Liver (tissue), 9 donors: ENCODE data around the gene TTLL5. TPM values are rescaled to one million over a fixed set of nuclear protein-coding genes. Genes with fewer than 3 reads are reported as not detected.

Experiments used
- DNase-seq: peaks from one replicate; pipeline ENCODE4 v3.0.0-alpha.2; 2017; ENCODE audit warnings: low spot score
- H3K27ac ChIP-seq, 2 donors: one replicate each; pipeline ENCODE4 v1.7.0; 2013; ENCODE audit warnings: inconsistent platforms in 2 of 2, low read length in 2 of 2, control low read depth in 1 of 2, low read depth in 1 of 2, mild to moderate bottlenecking in 1 of 2
- H3K27me3 ChIP-seq, 4 donors: one replicate each; pipeline versions ENCODE4 v1.6.1 to v1.7.0; 2013; ENCODE audit warnings: low read length in 3 of 4, inconsistent platforms in 1 of 4, mild to moderate bottlenecking in 1 of 4, moderate library complexity in 1 of 4; ENCODE audit not compliant: control insufficient read depth in 4 of 4, insufficient read depth in 4 of 4
- H3K36me3 ChIP-seq, 4 donors: one replicate each; pipeline versions ENCODE4 v1.6.1 to v1.7.0; 2013; ENCODE audit warnings: low read length in 3 of 4, mild to moderate bottlenecking in 3 of 4, low read depth in 1 of 4, moderate library complexity in 1 of 4; ENCODE audit not compliant: control insufficient read depth in 4 of 4, insufficient read depth in 3 of 4
- H3K4me1 ChIP-seq, 4 donors: one replicate each; pipeline versions ENCODE4 v1.6.1 to v1.7.0; 2013; ENCODE audit warnings: low read length in 3 of 4, mild to moderate bottlenecking in 3 of 4, moderate library complexity in 1 of 4; ENCODE audit not compliant: control insufficient read depth in 4 of 4, insufficient read depth in 4 of 4
- H3K4me3 ChIP-seq, 3 donors: one replicate each; pipeline versions ENCODE4 v1.6.1 to v1.7.0; 2013; ENCODE audit warnings: low read length in 3 of 3, control low read depth in 1 of 3, low read depth in 1 of 3, mild to moderate bottlenecking in 1 of 3
- H3K9ac ChIP-seq, 2 donors: one replicate each; pipeline ENCODE4 v1.7.0; 2013; ENCODE audit warnings: low read length in 2 of 2, mild to moderate bottlenecking in 2 of 2, moderate library complexity in 2 of 2, control low read depth in 1 of 2, low read depth in 1 of 2
- H3K9me3 ChIP-seq, 4 donors: one replicate each; pipeline versions ENCODE4 v1.6.1 to v1.7.0; 2013; ENCODE audit warnings: low read length in 3 of 4; ENCODE audit not compliant: control insufficient read depth in 4 of 4
- FOXA1 ChIP-seq: IDR thresholded peaks from 2 replicates; pipeline ENCODE4 v1.6.1; 2016; ENCODE audit warnings: antibody characterized with exemption
- GABPA ChIP-seq, 2 donors: IDR thresholded peaks in 1 of 2; conservative IDR thresholded peaks in 1 of 2; 2 replicates each; pipeline ENCODE4 v1.6.1; 2016; ENCODE audit warnings: antibody characterized with exemption in 2 of 2, mild to moderate bottlenecking in 1 of 2, moderate library complexity in 1 of 2
- HNF4A ChIP-seq, 2 donors: conservative IDR thresholded peaks; 2 replicates each; pipeline ENCODE4 v1.6.1; 2016; ENCODE audit warnings: antibody characterized with exemption in 2 of 2, mild to moderate bottlenecking in 2 of 2
- HNF4G ChIP-seq: IDR thresholded peaks from 2 replicates; pipeline ENCODE4 v1.6.1; 2016; ENCODE audit warnings: antibody characterized with exemption
- RAD21 ChIP-seq, 2 donors: IDR thresholded peaks; 2 replicates each; pipeline ENCODE4 v1.6.1; 2016; ENCODE audit warnings: antibody characterized with exemption in 2 of 2, mild to moderate bottlenecking in 2 of 2
- RXRA ChIP-seq, 2 donors: IDR thresholded peaks; 2 replicates each; pipeline ENCODE4 v1.6.1; 2017 to 2018; ENCODE audit warnings: antibody characterized with exemption in 2 of 2, mild to moderate bottlenecking in 1 of 2
- YY1 ChIP-seq: IDR thresholded peaks from 2 replicates; pipeline ENCODE4 v1.6.1; 2016; ENCODE audit warnings: antibody characterized with exemption, mild to moderate bottlenecking
- ZBTB33 ChIP-seq: IDR thresholded peaks from 2 replicates; pipeline ENCODE4 v1.6.1; 2016; ENCODE audit warnings: antibody characterized with exemption
- WGBS: extraction: QIAGEN DNeasy Blood & Tissue Kit; methylation state at CpG from one replicate; pipeline ENCODE4 v1.1.7; 2013; 5-methylcytosine and 5-hydroxymethylcytosine counted together
- polyA plus RNA-seq, 2 donors: library from polyadenylated mRNA; stranded (reverse) in 1 of 2; unstranded in 1 of 2; fragments of 200-250 nt in 1 of 2; fragments of >200 nt in 1 of 2; fragmentation: Nextera tagmentation in 1 of 2; extraction: Ambion mirVana in 1 of 2; gene quantifications; one replicate each; pipeline versions ENCODE4 v1.2.1 to v1.2.3, GENCODE V29; 2013 to 2015
- total RNA-seq, 2 donors: library from RNA; depleted of rRNA; stranded (reverse); fragments of >200 nt; gene quantifications; one replicate each; pipeline ENCODE4 v1.2.3, GENCODE V29; 2014
- donor health status: healthy.
- donor health status: healthy.
- donor health status: healthy.
- donor health status: healthy.
- donor health status: healthy.

Gene TTLL5
- total and polyA plus RNA-seq, 4 donors, result 4.3 to 14.2 (median 9.8) TPM

DNA sequence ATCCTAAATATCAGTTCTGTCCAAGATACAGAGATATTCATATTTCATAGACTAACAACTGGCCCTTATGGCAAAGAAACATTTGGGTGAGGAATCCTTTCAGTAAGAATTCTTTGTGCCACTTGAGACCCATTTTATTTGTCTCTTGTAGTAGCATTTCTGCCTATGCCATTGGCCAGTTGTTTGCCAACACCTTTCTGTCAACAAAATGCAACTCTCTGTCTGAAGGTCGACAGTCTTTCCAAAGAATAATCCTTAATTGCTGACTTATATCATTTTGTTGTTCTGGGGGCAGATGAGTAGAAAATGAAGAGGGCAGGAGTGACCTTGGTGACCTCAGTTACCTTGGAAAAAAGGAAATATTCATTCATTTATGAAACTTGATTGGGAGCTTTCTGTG, 335.4 kb downstream of the TTLL5 start:
- peak in 1 of 2 donors; percentile 34 for TF ChIP-seq HNF4A (conservative IDR thresholded peaks at IDR 0.05)
- no peak for TF ChIP-seq FOXA1

DNA sequence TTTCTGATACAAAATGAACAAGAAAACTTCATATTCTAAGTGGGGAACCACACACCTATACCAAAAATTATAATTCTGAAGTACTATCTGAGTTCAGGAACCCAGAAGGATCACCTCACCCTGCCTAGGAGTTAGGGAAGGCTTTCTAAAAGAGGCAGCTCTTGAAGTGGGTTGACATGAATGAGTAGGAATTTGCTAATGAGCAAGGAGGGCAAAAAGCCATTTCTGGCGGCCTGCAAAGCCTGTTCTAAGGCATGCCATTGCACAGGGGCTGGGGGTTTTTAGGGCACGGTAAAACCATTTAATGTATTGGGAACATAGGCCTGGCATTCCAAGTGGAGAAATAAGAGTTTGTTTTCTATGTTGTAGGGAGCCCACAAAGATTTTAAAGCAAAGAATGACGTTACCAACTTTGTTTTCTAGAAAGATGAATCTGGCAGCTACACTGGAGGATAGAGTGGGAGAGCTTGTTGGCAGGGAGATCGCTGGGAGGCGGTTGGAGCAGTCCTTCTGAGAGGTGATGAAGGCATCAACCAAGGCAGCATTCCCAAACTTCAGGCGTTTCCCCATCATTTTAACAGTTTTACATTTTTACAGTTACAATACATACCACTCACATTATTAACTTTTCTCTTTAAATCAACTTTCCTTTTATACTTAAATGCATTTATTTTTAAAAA, 338.6 kb downstream of the TTLL5 start:
- H3K9me3 ChIP-seq, result peaks cover 0 to 2% (median 0%) of the 10 kb centered on the region in 4 donors
- TF ChIP-seq HNF4G, result no peak
- TF ChIP-seq GABPA (IDR thresholded peaks at IDR 0.05 in 1 of 2, conservative IDR thresholded peaks at IDR 0.05 in 1 of 2), result no peak
- peaks cover 5 to 47% (median 28%) of the 10 kb centered on the region in 4 donors for H3K36me3 ChIP-seq
- H3K4me3 ChIP-seq, result no peak overlapping the region
- peaks cover 0 to 9% (median 0%) of the 10 kb centered on the region in 4 donors for H3K4me1 ChIP-seq
- WGBS, result 93% methylated on average over 6 of the region's 6 CpGs
- H3K27me3 ChIP-seq, result no peaks in the 10 kb centered on the region
- no peak overlapping the region for H3K9ac ChIP-seq
- H3K27ac ChIP-seq, result no peak overlapping the region
- DNase-seq, result no peak

More for the DNA sequence above, 335.4 kb downstream of the TTLL5 start:
- Histone ChIP-seq H3K27me3 (no peaks in the 10 kb centered on the region), H3K4me1 (peaks cover 0 to 9% (median 0%) of the 10 kb centered on the region in 4 donors), H3K9ac (no peak overlapping the region), H3K36me3 (peaks cover 4 to 48% (median 27%) of the 10 kb centered on the region in 4 donors), H3K27ac (peak overlapping the region in 1 of 2 donors; percentile 34), H3K9me3 (no peaks in the 10 kb centered on the region), H3K4me3 (no peak overlapping the region)
- DNase-seq, result no peak
- WGBS, result 35% methylated on average over 1 of the region's 1 CpG

- Histone ChIP-seq H3K4me3 (no peak overlapping the region), H3K27ac (no peak overlapping the region), H3K4me1 (no peaks in the 10 kb centered on the region), H3K27me3 (no peaks in the 10 kb centered on the region), H3K9ac (no peak overlapping the region), H3K9me3 (peaks cover 0 to 2% (median 0%) of the 10 kb centered on the region in 4 donors), H3K36me3 (peaks cover 10 to 53% (median 33%) of the 10 kb centered on the region in 4 donors)
- no peak for TF ChIP-seq YY1
- TF ChIP-seq RXRA (IDR thresholded peaks at IDR 0.05), result no peak
- no peak for TF ChIP-seq RAD21 (IDR thresholded peaks at IDR 0.05)
- TF ChIP-seq ZBTB33, result no peak
- no peak for DNase-seq
- WGBS, result 96% methylated on average over 1 of the region's 1 CpG
Observed at GRCh38 chr14:76002383-76002782, 341.3 kb downstream of the TTLL5 start.

Other genes starting within 250 kb of the TTLL5 start
- gene JDP2, start 233.2 kb upstream of the TTLL5 start, total RNA-seq, result 10 to 100 TPM in 1 of 2 donors, 1 to 10 TPM in 1; 8.6 to 14.6 TPM
- gene JDP2, start 233.2 kb upstream of the TTLL5 start, polyA plus RNA-seq, result 1 to 10 TPM; 2.4 to 8.8 TPM
- 1 to 10 TPM; 1.2 to 2.1 TPM for gene BATF, start 138.8 kb upstream of the TTLL5 start, total RNA-seq
- gene BATF, start 138.8 kb upstream of the TTLL5 start, polyA plus RNA-seq, result under 1 TPM; 0.77 to 0.92 TPM
- gene FLVCR2, start 82.6 kb upstream of the TTLL5 start, total RNA-seq, result 10 to 100 TPM in 1 of 2 donors, 1 to 10 TPM in 1; 8.7 to 13.1 TPM
- 10 to 100 TPM; 10.4 to 12.3 TPM for gene FLVCR2, start 82.6 kb upstream of the TTLL5 start, polyA plus RNA-seq
- gene ERG28, start 370 bp upstream of the TTLL5 start, total RNA-seq, result 10 to 100 TPM; 17.1 to 17.6 TPM
- 10 to 100 TPM; 40.9 to 43.5 TPM for gene ERG28, start 370 bp upstream of the TTLL5 start, polyA plus RNA-seq